NCI-H1092 treated with DMSO at 0.1 percent for 48 hours (cell line): ENCODE results near the gene AHDC1.

ENCODE experiments used
- DNase-seq: peaks from one replicate; lab custom pipeline; 2025; lab: John Stamatoyannopoulos, UW

Gene AHDC1

DNA sequence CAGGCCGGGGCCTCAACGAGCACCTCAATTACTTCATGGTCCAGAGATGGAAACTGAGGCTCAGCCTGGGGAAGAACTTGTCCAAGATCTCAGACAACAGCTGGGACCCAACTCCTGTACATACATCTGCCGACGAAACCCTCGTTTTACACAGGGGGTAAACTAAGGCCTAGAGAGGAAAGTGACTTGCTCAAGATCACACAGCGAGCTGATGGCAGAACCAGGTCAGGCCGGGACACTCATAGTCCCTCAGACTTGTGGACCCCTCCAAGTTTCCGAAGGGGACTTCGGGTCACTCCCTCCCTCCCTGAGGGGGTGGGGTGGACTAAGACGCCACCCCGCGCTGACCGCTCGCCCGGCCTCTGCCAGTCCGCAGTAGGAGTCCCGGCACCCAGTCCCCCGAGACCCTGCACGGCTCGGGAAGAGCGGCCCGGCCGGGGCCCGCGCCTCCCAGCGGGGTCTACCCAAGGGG, 114.4 kb downstream of the AHDC1 start:
- peak; percentile 48 for DNase-seq

GRCh38 chr1:27487966-27488884, 115.7 kb downstream of the AHDC1 start:
- no peak for DNase-seq

- DNase-seq: no peak
Measured at GRCh38 chr1:27485363-27485762, 118.6 kb downstream of the AHDC1 start.
